GM18507 (cell line): ENCODE data around the gene CBLN3.
"Not testable (repeated sequence)": the region's sequence is repeated elsewhere in the genome, so short reads cannot be mapped to it uniquely, and the experiment has no call there.

Experiments used
- DNase-seq: peaks from one replicate; pipeline ENCODE4 v3.0.0; 2011; ENCODE audit warnings: low read depth; ENCODE audit not compliant: insufficient read length; ENCODE audit errors: extremely low spot score
- FAIRE-seq: peaks from 2 replicates; lab custom pipeline; 2011; peaks lifted over from hg19 to GRCh38; lab: Jason Lieb, UNC

The CBLN3 gene

DNA sequence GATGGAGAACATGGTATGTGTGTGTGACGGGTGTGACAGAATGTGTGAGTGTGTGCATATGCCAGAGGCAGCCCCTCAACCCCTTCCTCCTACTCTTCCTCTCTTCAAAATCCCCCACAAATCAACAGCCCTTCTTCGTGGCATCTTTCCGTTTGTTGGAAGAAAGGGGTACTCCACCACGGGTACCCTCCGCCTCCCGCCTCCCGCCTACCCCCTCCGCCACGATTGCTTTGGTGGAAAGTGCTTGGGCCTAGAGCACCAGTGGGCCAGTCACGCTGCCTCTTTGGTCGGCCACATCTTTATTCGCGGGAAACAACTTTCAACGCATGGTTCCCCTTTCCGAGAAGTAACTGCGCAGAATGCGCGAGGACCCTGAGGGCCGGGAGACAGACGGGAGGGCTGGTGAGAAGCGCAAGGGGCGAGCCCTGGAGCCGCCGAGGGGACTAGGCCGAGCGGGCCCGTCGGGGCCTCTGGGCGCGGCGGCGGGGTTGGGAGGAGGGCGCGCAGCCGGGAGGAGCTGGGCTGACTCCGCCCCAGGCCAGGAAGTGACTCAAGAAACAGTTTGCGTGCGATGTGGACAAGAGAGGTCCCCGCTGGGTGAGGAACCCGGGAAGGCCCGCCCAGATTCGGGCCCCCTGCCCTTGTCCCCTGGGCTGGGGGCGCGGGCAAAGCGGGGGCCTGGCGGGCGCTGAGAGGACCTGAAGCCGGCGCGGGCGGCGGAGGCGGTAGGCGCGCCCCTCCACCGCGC, at the start of gene CBLN3, which contains the start of gene KHNYN:
Gene CBLN3 (minus strand): TSS at position 274 of the 748 bp plus-strand sequence. CDS start 614 bp downstream, outside the sequence.
Gene KHNYN (plus strand): TSS at position 560 of the 748 bp plus-strand sequence. CDS start 777 bp downstream, outside the sequence.
- DNase-seq, result peak; percentile 94
- peak; percentile 77 for FAIRE-seq

DNA sequence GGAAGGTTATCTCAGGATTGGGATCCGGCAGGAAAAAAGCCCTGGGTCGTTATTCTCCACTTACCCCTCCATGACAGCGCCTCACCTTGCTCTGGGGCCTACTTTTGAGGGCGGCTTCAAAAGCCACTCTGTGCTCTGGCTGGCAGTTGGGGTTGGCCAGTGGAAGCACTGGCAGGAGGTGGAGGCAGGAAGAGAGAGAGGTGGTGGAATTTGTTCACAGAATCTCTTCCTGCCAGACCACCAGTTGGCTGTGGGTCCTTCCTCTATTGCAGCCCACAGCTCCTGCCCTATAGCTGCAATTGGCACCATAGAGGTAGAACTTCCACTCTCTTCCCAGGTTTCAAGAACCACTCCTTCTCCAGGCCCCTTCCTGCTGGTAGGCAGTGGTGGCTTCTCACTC, 45.8 kb upstream of the CBLN3 start:
- no peak for DNase-seq
- FAIRE-seq, result no peak

DNA sequence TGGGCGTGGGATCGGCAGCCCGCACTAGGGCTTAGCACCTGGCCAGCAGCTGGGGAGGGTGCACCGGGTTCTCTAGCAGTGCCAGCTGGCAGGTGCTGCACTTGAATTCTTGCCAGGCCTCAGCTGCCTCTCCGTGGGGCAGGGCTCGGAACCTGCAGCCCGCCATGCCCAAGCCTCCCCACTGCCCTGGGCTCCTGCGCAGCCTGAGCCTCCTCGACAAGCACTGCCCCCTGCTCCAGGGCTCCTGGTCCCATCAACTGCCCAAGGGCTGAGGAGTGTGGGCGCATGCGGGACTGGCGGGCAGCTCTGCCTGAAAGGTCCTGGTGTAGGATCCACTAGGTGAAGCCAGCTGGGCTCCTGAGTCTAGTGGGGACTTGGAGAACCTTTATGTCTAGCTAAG, 43.7 kb upstream of the CBLN3 start:
- FAIRE-seq (no peak), DNase-seq (no peak)

DNA sequence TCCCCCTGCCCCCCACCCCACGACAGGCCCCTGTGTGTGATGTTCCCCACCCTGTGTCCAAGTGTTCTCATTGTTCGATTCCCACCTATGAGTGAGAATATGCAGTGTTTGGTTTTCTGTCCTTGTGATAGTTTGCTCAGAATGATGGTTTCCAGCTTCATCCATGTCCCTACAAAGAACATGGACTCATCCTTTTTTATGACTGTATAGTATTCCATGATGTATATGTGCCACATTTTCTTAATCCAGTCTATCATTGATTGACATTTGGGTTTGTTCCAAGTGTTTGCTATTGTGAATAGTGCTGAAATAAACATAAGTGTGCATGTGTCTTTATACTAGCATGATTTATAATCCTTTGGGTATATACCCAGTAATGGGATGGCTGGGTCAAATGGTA, 41.0 kb upstream of the CBLN3 start:
- not testable (repeated sequence) for DNase-seq, FAIRE-seq

DNA sequence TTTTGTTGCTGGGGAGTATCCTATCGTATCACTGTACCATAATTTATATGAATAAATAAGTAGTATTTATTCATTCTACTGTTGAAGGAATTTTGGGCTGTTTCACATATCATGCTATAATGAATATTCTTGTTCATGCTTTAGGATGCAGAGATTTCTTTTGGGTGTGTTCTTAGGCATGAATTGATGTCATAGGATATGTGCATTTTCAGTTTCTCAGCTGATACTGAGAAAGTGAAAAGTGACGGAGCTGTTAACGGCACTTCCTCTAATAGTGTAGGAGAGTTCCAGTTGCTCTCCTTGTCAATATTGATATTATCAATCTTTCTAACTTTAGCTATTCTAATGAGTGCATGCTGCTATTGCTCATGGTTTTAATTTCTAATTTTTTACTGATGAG, 36.3 kb upstream of the CBLN3 start:
- DNase-seq (no peak), FAIRE-seq (no peak)

DNA sequence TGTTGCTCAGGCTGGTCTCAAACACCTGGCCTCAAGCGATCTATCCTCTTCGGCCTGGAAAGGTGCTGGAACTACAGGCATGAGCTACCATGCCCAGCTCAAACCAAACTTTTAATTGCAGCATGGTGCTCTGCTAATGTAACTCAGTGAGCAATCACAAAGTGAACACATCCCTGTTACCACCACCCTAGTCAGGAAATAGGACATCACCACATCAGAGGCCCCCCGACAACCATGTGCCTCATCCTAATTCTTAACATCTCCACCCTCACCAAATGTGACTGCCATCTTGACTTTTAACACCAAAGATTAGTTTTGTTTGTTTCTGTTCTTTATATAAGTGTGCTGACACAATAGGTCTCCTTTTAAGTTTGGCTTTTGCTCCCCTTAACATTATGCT, 35.9 kb upstream of the CBLN3 start:
- FAIRE-seq, result no peak
- DNase-seq, result no peak

DNA sequence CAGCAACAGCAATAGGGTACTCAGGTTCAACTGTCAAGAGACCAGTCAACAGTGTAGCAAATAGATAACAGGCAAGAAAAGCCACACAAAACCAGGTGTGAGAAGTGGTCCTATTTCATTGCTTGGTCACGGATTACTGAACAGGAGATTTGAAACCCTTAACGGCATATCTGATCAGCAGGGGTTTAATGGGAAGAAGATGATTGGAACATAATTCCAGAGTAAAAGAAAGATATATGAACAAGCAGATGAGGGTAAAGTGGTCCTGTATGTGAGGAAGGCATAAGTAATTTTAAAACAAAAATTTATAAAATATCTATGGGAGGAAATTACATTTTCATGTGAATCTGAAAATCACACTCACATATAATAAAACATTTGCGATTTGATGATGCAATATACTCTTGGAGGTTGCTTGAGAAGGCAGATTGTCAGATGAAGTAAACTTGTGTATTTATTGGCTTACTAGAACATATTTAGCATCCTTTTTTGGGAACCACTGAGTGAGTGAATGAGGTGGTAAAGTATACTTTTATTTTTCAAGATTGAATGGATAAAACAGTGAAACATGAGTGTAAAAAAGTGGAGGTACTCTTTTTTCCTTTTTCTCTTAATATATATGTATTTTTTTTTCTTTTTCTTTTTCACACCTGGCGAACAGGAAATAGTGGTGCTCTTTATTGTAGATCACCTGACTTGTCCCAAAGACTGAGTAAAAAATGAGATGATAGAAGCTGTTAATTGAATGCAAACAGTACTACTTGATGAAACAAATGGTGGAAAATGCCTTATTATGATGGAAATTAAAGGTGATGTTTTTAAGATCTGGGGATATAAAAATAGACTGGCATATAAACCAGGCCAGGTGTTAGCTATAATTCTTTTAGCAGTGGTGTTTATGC, 34.7 kb upstream of the CBLN3 start:
- DNase-seq (no peak), FAIRE-seq (no peak)

DNA sequence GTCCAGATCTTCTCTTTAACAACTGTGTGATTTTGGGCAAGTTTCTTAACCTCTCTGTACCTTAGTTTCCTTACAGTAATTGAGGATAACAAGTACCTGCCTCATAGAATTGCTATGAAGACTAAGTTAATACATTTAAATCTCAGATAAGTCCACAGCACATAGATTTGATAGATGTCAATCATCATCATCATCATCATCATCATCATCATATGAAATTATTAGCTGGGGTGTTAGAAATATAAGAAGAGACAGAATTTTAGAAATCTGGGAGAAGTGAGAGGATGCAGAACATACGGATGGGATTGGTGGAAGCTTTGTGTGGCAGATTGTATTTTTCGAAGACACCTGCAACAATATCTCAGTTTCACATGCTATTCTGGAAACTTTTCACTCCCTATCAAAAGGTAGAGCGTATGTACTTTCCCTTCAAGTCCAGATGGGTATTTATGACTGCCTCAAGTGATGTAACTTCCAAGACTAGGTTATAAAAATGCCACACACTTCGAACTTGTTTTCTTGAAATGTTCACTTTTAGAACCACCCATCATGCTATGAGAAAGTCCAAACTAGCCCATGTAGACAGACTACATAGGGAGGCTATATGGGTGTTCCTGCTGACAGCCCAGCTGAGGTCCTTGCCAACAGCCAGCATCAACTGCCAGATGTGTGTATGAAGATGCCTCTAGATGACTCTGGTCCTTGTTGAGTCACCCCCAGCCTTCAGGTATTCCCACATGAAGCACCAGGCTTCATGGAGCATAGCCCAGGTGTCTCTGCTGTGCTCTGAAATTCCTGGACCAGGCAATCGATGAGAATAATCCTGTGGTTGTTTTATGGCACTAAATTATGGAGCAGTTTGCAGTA, 33.8 kb upstream of the CBLN3 start:
- no peak for FAIRE-seq
- DNase-seq, result no peak

DNA sequence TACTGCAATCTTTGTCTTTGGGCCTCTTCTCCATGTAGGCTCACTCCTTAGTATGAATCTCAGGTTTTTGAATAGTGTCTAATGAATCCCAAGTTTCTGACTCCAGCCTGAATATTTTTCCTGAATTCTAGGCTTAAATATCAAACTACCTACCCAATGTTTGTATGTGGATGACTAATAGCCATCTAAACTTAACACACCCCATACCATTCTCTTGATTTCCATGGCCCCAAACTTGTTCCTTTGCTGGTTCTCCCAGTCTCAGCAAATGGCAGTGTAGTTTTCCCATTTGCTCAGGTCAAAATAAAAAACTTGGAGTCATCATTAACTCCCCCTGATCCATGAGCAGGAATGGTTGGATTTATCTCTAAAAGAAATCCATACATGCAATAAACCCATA, 31.9 kb upstream of the CBLN3 start:
- no peak for FAIRE-seq
- no peak for DNase-seq

DNA sequence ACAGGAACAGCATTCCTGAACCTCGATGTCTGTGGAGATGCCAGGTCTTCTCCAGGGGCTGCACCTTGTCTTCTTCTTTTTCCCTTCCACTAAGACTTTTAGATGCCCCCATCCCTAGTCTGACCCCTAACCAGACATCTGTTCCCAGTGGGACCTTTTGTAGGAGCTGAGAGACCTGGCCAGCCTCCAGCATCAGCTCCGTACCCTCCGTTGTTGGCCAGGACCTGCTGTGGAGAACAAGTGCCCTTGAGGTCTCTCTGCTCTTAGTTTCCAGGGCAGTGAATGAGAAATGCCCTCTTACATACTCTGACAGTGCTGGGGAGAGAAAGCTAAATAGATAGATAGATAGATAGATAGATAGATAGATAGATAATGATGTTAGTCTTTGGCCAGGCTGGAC, 29.9 kb upstream of the CBLN3 start:
- FAIRE-seq, result no peak
- no peak for DNase-seq

DNA sequence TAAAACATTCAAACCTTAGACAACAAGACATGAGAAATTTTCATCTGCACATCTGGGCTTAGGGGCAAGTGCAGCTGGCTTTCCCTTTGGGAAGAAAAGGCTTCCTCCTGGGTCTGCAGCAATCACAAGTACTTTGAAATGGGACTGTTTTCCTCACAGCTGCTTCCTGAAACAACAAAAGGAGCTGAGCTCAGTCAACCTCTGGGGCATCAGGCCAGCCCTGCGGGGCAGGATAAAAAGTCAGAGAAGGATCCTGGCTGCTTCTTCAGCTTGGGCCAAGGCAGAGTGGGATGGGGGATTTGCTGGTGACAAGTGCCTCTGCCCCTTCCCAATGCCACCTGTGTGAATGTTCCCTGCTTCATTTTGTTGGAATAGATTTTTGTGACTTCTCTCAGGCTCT, 29.3 kb upstream of the CBLN3 start:
- DNase-seq (no peak), FAIRE-seq (no peak)

DNA sequence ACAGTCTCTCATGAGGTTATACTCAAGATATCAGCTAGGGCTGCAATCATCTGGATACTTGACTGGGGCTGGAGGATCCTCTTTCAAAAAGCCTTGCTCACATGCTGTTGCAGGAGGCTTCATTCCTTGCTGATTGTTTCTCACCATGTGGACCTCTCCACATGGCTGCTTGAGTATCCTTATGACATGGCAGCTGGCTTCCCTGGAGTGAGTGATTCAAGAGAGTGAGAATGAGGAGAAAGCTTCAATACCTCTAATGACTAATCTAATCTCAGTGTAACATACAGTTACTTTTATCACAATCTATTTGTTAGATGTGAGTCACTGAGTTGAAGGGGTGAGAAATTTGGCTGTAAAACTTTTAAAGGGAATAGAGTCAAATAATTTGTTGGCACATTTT, 27.5 kb upstream of the CBLN3 start:
- no peak for DNase-seq
- no peak for FAIRE-seq

DNA sequence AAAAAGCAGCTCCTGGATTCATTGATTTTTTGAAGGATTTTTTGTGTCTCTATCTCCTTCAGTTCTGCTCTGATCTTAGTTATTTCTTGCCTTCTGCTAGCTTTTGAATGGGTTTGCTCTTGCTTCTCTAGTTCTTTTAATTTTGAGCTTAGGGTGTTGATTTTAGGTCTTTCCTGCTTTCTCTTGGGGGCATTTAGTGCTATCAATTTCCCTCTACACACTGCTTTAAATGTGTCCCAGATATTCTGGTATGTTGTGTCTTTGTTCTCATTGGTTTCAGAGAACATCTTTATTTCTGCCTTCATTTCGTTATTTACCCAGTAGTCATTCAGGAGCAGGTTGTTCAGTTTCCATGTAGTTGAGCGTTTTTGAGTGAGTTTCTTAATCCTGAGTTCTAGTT, 21.4 kb upstream of the CBLN3 start:
- not testable (repeated sequence) for FAIRE-seq, DNase-seq

DNA sequence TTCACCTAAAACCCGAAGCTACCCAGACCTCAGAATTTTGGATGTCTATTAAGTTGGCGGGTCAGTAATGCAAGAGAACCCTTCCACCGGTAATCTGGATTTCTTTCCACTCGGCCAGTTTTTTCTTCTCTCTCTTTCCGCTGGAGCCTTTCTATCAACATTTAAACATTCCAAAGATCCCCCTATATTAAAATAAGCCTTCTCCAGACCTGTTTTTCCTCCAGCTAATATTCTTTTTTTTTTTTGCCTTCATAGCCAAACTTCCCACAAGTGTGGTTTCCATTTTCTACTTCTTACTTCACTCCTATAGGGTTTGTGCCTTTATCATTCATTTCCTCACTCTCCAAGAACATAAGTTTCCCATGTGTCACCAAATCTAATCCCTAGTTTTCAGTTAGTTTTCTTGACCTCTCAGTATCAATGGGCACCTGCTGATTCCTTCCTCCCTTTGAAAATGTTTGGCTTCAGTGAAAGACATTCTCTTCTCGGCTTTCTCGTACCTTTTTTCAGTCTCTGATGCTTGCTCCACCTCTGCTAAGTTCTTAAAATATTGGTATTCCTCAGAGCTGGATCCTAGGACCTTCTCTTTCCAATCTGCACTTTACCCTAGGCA, 13.7 kb upstream of the CBLN3 start:
- DNase-seq, result no peak
- FAIRE-seq, result no peak

DNA sequence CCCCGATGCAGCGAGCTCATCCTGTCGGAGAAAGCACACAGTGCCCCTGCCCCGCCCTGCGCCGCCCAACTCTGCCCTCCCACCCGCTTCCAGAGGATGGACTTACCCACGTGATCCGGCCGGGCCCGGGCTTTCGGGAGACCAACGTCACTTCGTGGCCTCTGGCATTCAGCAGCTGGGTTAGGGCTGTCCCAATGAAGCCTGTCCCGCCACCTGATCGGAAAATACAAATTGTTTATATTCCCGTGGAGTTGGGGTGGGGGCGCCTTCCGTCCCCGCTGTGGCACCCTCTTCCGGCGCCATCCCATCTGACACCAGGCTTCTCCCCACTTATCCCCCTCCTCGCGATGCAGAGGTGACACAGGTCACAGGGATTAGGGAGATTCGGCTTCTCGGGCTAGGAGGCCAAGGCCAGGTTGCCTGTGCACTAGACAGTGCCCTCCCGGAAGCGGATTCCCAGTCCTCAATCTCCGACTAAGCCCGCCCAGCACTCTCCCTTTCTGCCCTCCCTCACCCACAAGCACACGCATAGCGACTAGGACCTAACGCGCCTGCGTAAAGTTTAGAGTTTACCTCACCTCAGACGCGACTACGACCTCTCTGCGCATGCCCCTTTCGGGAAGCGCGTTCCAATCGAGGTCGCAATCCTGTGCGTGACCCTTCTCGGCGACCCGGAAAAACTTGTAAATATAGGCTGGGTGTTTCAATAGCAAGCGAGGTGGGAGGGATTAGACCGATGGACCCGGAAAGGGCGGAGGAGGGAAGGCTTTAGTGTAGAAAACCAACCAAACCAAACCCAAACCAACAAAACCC, 13.0 kb upstream of the CBLN3 start, which contains the start of gene SDR39U1:
Gene SDR39U1 (minus strand): TSS at position 537 of the 813 bp plus-strand sequence. CDS start 7 bp downstream, at position 530.
- DNase-seq, result peak; percentile 95
- FAIRE-seq, result peak; percentile 99

DNA sequence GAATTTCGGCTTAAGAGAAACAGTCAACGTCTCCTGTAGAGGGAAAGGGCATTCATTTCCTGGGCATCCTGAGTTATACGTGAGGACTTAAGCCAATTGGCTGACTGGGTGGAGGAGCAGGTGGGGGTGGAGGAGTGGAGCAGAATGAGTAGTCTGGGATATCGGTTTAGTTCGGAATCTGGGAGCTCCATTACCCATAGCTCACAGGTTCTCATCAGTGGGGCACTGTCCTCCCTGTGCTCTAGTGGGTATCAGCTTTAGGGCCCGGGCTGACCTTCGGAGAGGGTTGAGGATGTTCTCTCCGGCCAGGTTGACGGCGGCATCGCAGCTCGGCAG, 12.4 kb upstream of the CBLN3 start:
- FAIRE-seq (no peak), DNase-seq (no peak)

DNA sequence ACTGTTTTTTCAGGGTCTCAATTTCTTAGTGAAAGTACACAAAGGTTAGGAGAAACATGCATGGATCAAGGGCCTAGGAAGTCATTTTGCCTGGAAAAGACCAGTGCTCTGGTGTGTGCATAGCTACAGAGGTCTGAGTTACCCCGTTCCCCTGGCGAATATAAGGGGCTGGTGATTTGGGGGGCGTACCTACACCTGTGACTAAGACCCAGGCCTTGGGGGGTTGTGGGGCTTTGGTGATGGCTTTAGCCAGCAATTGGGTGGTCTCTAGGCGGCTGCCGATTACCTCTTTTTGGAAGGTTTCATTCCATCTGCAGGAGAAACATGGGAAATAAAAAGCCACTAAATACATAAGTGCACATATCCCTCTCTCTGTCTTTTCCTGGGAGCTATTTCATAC, 12.0 kb upstream of the CBLN3 start:
- FAIRE-seq, result no peak
- DNase-seq, result no peak

DNA sequence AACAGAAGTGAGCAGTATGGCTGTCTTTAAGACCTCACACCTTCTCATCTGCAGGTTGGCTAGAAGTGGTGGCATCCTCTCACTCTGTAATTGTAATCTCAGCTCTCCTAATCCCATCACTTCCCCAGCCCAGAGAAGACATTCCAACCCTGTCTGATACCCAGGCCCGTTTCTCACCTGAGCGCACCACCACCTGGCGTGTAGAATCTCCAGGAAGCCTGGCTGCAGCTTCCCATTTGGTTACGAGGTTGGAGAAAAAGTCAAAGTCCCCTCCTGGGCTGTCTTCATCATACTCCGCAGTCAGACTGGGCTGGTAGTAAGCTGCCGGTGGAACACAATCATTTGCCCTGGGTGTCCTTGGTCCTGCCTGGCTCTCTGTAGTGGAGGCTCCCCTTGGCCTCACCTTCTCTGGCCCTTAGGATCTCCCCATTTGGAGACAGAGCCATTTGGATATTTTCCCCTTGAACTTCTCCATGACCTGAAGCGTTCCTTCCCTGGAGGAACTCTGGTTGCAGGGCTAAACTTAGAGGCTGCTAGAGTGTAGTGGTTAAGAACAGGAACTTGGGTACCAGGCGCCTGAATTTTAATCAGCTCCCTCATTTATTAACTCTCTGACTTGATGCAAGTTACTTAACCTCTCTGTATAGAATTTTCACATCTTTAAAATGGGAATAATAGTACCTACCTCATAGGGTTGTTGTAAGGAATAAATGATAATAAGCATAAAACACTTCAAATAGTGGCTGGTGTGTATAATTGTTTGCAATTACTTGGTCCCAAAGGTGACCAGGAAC, 11.3 kb upstream of the CBLN3 start:
- FAIRE-seq (no peak), DNase-seq (no peak)
